WTC11 (cell line): ENCODE results near the gene HEBP1. TPM values are rescaled to one million over a fixed set of nuclear protein-coding genes. Genes with fewer than 3 reads are reported as not detected.

ENCODE experiments used
- ATAC-seq: fragments of 200-7000 bp; cut with Tn5 transposase; 2 replicates; pipeline ENCODE4 v1.10.0; 2021; ENCODE audit warnings: mild to moderate bottlenecking, moderate library complexity
- CTCF ChIA-PET: fragments of 300-600 bp; sonication (Branson Sonifier 250); formaldehyde crosslinking; loops from one replicate; lab custom pipeline; 2021; ENCODE audit warnings: antibody characterized with exemption; lab: Charles Lee
- POLR2A ChIA-PET: fragments of 350-600 bp; sonication (Branson Sonifier 250); formaldehyde crosslinking; loops from one replicate; lab custom pipeline; 2021; ENCODE audit warnings: antibody characterized with exemption; lab: Charles Lee
- DNase-seq: peaks from one replicate; pipeline ENCODE4 v3.0.0; 2021; ENCODE audit warnings: low spot score
- H3K27ac Mint-ChIP-seq: 2 replicates; pipeline ENCODE4 v1.8.0; 2021; ENCODE audit warnings: mixed read lengths
- H3K27me3 Mint-ChIP-seq: 2 replicates; pipeline ENCODE4 v1.8.0; 2021; ENCODE audit warnings: low read depth, mild to moderate bottlenecking, moderate library complexity, mixed read lengths
- H3K36me3 Mint-ChIP-seq: 2 replicates; pipeline ENCODE4 v1.8.0; 2021; ENCODE audit warnings: mixed read lengths
- H3K4me1 Mint-ChIP-seq: 2 replicates; pipeline ENCODE4 v1.8.0; 2022; ENCODE audit warnings: mixed read lengths
- H3K4me3 Mint-ChIP-seq: 2 replicates; pipeline ENCODE4 v1.8.0; 2021; ENCODE audit warnings: mild to moderate bottlenecking, moderate library complexity, mixed read lengths
- H3K9me3 Mint-ChIP-seq: 2 replicates; pipeline ENCODE4 v1.8.0; 2021; ENCODE audit warnings: mixed read lengths
- CREB1 ChIP-seq: sonication (generic); formaldehyde crosslinking; IDR thresholded peaks from 2 replicates; pipeline ENCODE4 v1.8.0; 2023; ENCODE audit warnings: mild to moderate bottlenecking, missing genetic modification reagents
- CTCF ChIP-seq: fragments of 200-600 bp; IDR thresholded peaks from 2 replicates; pipeline ENCODE4 v1.8.0; 2022; ENCODE audit warnings: antibody characterized with exemption
- E2F4 ChIP-seq: sonication (generic); formaldehyde crosslinking; IDR thresholded peaks from 2 replicates; pipeline ENCODE4 v1.8.1; 2022; ENCODE audit warnings: low read depth, mild to moderate bottlenecking, moderate library complexity, missing genetic modification reagents, borderline replicate concordance
- FOXP1 ChIP-seq: sonication (generic); formaldehyde crosslinking; IDR thresholded peaks from 2 replicates; pipeline ENCODE4 v1.8.0; 2022; ENCODE audit warnings: missing genetic modification reagents, mild to moderate bottlenecking, moderate library complexity, borderline replicate concordance
- GRHL2 ChIP-seq: fragments of 250-450 bp; sonication (Bioruptor Pico); IDR thresholded peaks from 2 replicates; pipeline ENCODE4 v1.8.0; 2022; ENCODE audit warnings: mild to moderate bottlenecking, moderate library complexity; ENCODE audit not compliant: insufficient replicate concordance, severe bottlenecking
- IRF2 ChIP-seq: sonication (generic); formaldehyde crosslinking; IDR thresholded peaks from 2 replicates; pipeline ENCODE4 v1.8.0; 2022; ENCODE audit warnings: low read depth, missing genetic modification reagents, borderline replicate concordance
- JAZF1 ChIP-seq: fragments of 250-450 bp; sonication (Bioruptor Pico); IDR thresholded peaks from 2 replicates; pipeline ENCODE4 v1.9.0; 2021; ENCODE audit warnings: moderate library complexity, mild to moderate bottlenecking, inconsistent platforms
- NFE2L1 ChIP-seq: sonication (generic); formaldehyde crosslinking; IDR thresholded peaks from 2 replicates; pipeline ENCODE4 v1.8.1; 2023; ENCODE audit warnings: missing genetic modification reagents
- NR1H2 ChIP-seq: sonication (generic); formaldehyde crosslinking; IDR thresholded peaks from 2 replicates; pipeline ENCODE4 v1.9.0; 2021; ENCODE audit warnings: mild to moderate bottlenecking, moderate library complexity, missing genetic modification reagents
- OVOL2 ChIP-seq: fragments of 250-450 bp; sonication (Bioruptor Pico); IDR thresholded peaks from 2 replicates; pipeline ENCODE4 v1.9.0; 2021; ENCODE audit warnings: mild to moderate bottlenecking, borderline replicate concordance
- SMAD4 ChIP-seq: sonication (generic); formaldehyde crosslinking; IDR thresholded peaks from 2 replicates; pipeline ENCODE4 v1.8.0; 2022; ENCODE audit warnings: mild to moderate bottlenecking, missing genetic modification reagents
- STAT6 ChIP-seq: sonication (generic); formaldehyde crosslinking; conservative IDR thresholded peaks from 2 replicates; pipeline ENCODE4 v1.8.1; 2023; ENCODE audit warnings: mild to moderate bottlenecking, low read depth, missing genetic modification reagents, moderate library complexity
- TP53 ChIP-seq: sonication (generic); formaldehyde crosslinking; IDR thresholded peaks from 2 replicates; pipeline ENCODE4 v1.8.1; 2023; ENCODE audit warnings: mild to moderate bottlenecking, missing genetic modification reagents
- USF1 ChIP-seq: sonication (generic); formaldehyde crosslinking; IDR thresholded peaks from 2 replicates; pipeline ENCODE4 v1.8.0; 2022; ENCODE audit warnings: mild to moderate bottlenecking, missing genetic modification reagents
- ZBTB43 ChIP-seq: sonication (generic); formaldehyde crosslinking; IDR thresholded peaks from 2 replicates; pipeline ENCODE4 v1.8.1; 2023; ENCODE audit warnings: mild to moderate bottlenecking, missing genetic modification reagents
- ZNF396 ChIP-seq: fragments of 250-450 bp; sonication (Bioruptor Pico); IDR thresholded peaks from 2 replicates; pipeline ENCODE4 v1.8.0; 2021; ENCODE audit warnings: mild to moderate bottlenecking, moderate library complexity, borderline replicate concordance
- ZNF671 ChIP-seq: fragments of 250-450 bp; sonication (Bioruptor Pico); IDR thresholded peaks from 2 replicates; pipeline ENCODE4 v1.8.0; 2021; ENCODE audit warnings: mild to moderate bottlenecking
- total RNA-seq: library from RNA; stranded (reverse); gene quantifications from 3 replicates; pipeline ENCODE4 v1.2.3, GENCODE V29; 2021

The HEBP1 gene
- total RNA-seq, 1 experiment from 2014 or later: 61.8 TPM

GRCh38 chr12:13000616-13000924, 505 bp upstream of the HEBP1 start:
- CTCF ChIA-PET: no interaction called here
- DNase-seq: no peak
- H3K36me3 Mint-ChIP-seq: no peaks in the 10 kb centered on the region

GRCh38 chr12:12999271-12999958, 650 bp downstream of the HEBP1 start:
- peak overlapping the region; percentile 67; the same call in 1 of the 2 replicates for H3K27ac Mint-ChIP-seq
- DNase-seq: no peak
- TF ChIP-seq GRHL2 (CRISPR knock-in tag) (no peak), NFE2L1 (CRISPR knock-in tag) (no peak), ZBTB43 (CRISPR knock-in tag) (no peak), USF1 (CRISPR knock-in tag) (no peak), NR1H2 (CRISPR knock-in tag) (no peak), STAT6 (CRISPR knock-in tag) (no peak), ZNF396 (CRISPR knock-in tag) (no peak), JAZF1 (no peak), SMAD4 (CRISPR knock-in tag) (no peak), ZNF671 (no peak), OVOL2 (no peak), CTCF (no peak), CREB1 (CRISPR knock-in tag) (no peak), TP53 (CRISPR knock-in tag) (no peak), FOXP1 (no peak)

More at GRCh38 chr12:13000616-13000924, 505 bp upstream of the HEBP1 start:
- POLR2A ChIA-PET: no interaction called here
- peak overlapping the region; percentile 22; the same call in 1 of the 2 replicates for H3K27ac Mint-ChIP-seq
- peak overlapping the region; percentile 89 for H3K4me3 Mint-ChIP-seq
- peaks cover 55% of the 10 kb centered on the region for H3K4me1 Mint-ChIP-seq
- no peaks in the 10 kb centered on the region for H3K9me3 Mint-ChIP-seq
- H3K27me3 Mint-ChIP-seq: peaks cover 32% of the 10 kb centered on the region
- ATAC-seq: peak; percentile 33
- TF ChIP-seq IRF2 (CRISPR knock-in tag): no peak
- TF ChIP-seq E2F4 (CRISPR knock-in tag): 0 out of 2 replicates have a peak, but pooled peaks have one; percentile 20
- no peak for TF ChIP-seq CTCF
- no peak for TF ChIP-seq JAZF1

More at GRCh38 chr12:12999271-12999958, 650 bp downstream of the HEBP1 start:
- ChIA-PET CTCF (interaction anchor here (1.0 to 1.6 kb wide), 6 partner anchors 14 to 213 kb away, joined by 3 to 6 read pairs (median 4); no protein-coding TSS in a partner anchor), POLR2A (no interaction called here)
- no peak; the same call in 1 of the 2 replicates for ATAC-seq
- peaks cover under 1% of the 10 kb centered on the region; the same call in 1 of the 2 replicates for H3K36me3 Mint-ChIP-seq
- H3K27me3 Mint-ChIP-seq: peaks cover 28% of the 10 kb centered on the region
- peaks cover 51% of the 10 kb centered on the region for H3K4me1 Mint-ChIP-seq
- H3K4me3 Mint-ChIP-seq: peak overlapping the region; percentile 96
- no peaks in the 10 kb centered on the region for H3K9me3 Mint-ChIP-seq
